Type B pancreatic cell (in vitro differentiated cells): ENCODE results near the gene KDM6B. TPM values are rescaled to one million over a fixed set of nuclear protein-coding genes. Genes with fewer than 3 reads are reported as not detected.

Experiments used
- DNase-seq: peaks from one replicate; pipeline ENCODE4 v3.0.0; 2021; ENCODE audit warnings: mixed read lengths; ENCODE audit not compliant: unreplicated experiment; ENCODE audit errors: extremely low spot score
- H3K27ac Mint-ChIP-seq: 2 replicates; pipeline ENCODE4 v1.8.0; 2021; ENCODE audit warnings: mild to moderate bottlenecking, mixed read lengths
- H3K27me3 Mint-ChIP-seq: 2 replicates; pipeline ENCODE4 v1.8.0; 2021; ENCODE audit warnings: mixed read lengths
- H3K36me3 Mint-ChIP-seq: 2 replicates; pipeline ENCODE4 v1.8.0; 2021; ENCODE audit warnings: mixed read lengths
- H3K4me1 Mint-ChIP-seq: one replicate; pipeline ENCODE4 v1.8.0; 2021; ENCODE audit warnings: mixed read lengths; ENCODE audit not compliant: unreplicated experiment
- H3K4me3 Mint-ChIP-seq: 2 replicates; pipeline ENCODE4 v1.8.0; 2021; ENCODE audit warnings: mild to moderate bottlenecking, mixed read lengths
- H3K9me3 Mint-ChIP-seq: 2 replicates; pipeline ENCODE4 v1.8.0; 2021; ENCODE audit warnings: mixed read lengths
- CTCF ChIP-seq: fragments of 200-600 bp; sonication (generic); conservative IDR thresholded peaks from 2 replicates; pipeline ENCODE4 v1.5.0; 2021; ENCODE audit warnings: antibody characterized with exemption, mild to moderate bottlenecking
- total RNA-seq: library from RNA; stranded (reverse); gene quantifications from 2 replicates; pipeline ENCODE4 v1.2.1, GENCODE V29; 2021; ENCODE audit warnings: low replicate concordance

The KDM6B gene
- total RNA-seq, 1 donor from 2014 or later = 69.1 TPM

- Mint-ChIP-seq H3K27ac (peak overlapping the region; percentile 100), H3K36me3 (peaks cover 9% of the 10 kb centered on the region), H3K27me3 (peaks cover 9% of the 10 kb centered on the region), H3K9me3 (no peaks in the 10 kb centered on the region), H3K4me3 (peak overlapping the region; percentile 100), H3K4me1 (peaks cover 51% of the 10 kb centered on the region)
- TF ChIP-seq CTCF = no peak
- peak; percentile 92 for DNase-seq
Measured at GRCh38 chr17:7836596-7837407, 2.8 kb downstream of the KDM6B start.

- Mint-ChIP-seq H3K9me3 (no peaks in the 10 kb centered on the region), H3K4me3 (peak overlapping the region; percentile 100), H3K4me1 (peaks cover 51% of the 10 kb centered on the region), H3K36me3 (peaks cover 9% of the 10 kb centered on the region), H3K27ac (peak overlapping the region; percentile 100), H3K27me3 (peaks cover 7% of the 10 kb centered on the region)
- TF ChIP-seq CTCF = peak; percentile 20
- DNase-seq = no peak
Measured at GRCh38 chr17:7837408-7838088, 3.5 kb downstream of the KDM6B start.

DNA sequence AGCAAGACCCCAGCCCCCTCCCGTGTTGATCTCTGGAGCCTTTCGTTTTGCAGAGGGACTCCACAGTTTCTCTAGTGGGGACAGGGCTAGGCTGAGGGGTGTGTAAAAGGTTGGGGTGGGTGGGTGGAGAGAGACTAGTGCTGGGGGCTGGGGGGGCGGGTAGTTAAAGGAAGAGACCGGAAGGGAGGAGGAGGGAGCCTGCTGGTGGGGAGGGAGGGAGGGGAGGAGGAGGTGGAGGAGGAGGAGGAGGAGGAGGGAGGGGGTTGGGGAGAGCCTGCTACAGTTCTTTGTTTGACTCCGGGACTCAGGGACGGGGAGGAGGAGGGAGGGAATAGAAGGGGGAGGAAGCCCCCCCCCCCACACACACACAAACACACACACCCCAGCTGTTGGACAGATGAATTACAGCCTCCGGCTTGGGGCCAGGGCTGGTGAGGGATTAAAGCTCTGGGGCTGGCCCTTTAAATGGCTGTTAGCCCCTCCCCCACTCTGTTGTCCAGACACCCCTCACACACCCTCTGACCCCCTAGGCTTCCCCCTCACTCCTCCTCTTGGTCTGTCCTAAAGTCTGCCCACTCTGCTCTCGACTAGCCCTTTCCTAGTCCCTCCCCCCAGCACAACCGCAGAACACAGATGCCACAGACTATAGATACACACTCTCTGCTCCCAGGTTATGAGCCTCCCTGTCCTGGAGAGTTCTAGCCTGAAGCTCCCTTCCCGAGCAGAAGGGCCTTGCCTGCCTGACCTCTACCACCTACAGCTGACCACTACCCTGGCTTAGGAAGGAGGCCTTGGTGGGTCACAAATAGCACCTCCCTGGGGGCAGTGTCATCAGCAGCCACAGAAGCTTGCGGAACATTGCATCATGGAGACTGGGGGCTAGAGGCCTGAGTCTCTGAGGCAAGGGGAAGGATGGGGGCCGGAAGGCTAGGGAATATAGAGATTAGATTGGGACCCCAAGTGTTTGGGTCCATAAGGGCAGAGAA, 4.4 kb downstream of the KDM6B start:
- no peak for TF ChIP-seq CTCF
- peaks cover 47% of the 10 kb centered on the region for H3K4me1 Mint-ChIP-seq
- peaks cover 3% of the 10 kb centered on the region for H3K27me3 Mint-ChIP-seq

DNA sequence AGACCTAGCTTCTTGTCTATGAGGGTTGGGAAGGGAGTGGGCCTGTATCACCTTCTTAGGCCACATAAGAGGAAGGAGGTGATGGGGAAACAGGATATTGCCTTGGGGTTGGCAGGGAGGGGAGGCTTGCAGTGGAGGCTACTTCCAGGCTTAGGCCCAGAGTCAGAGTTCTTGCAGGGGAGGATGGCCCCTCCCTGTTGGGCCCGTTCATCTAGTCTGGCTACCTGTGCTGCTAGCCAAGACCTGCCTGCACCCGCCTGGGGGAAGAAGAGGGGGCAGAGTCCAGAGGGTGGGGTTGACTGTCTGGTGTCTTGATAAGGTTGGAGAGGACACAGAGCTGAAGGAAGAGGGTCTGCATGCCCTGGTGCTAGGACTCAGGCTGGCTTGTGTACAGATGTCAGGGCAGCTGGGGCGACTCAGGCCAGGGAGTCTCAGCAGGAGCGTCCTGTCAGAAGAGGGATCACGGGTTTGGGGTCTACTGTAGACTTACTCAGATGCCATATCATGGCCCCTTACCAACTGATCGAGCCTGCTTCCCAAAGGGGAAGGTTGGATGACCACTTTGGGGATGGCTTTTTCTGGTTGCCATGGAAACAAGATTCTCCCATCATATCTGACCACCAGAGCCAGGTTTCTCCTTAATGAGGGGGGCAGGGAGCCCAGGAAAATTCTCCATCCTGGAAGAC, 5.3 kb downstream of the KDM6B start:
- DNase-seq = no peak
- TF ChIP-seq CTCF = no peak
- Mint-ChIP-seq H3K27me3 (no peaks in the 10 kb centered on the region), H3K27ac (peak overlapping the region; percentile 98), H3K4me3 (peak overlapping the region; percentile 96), H3K4me1 (peaks cover 43% of the 10 kb centered on the region), H3K36me3 (peaks cover 9% of the 10 kb centered on the region), H3K9me3 (no peaks in the 10 kb centered on the region)

More for the DNA sequence above, 4.4 kb downstream of the KDM6B start:
- Mint-ChIP-seq H3K9me3 (no peaks in the 10 kb centered on the region), H3K27ac (peak overlapping the region; percentile 100), H3K36me3 (peaks cover 9% of the 10 kb centered on the region), H3K4me3 (peak overlapping the region; percentile 100)
- no peak for DNase-seq

GRCh38 chr17:7839876-7840261, 5.9 kb downstream of the KDM6B start:
- no peaks in the 10 kb centered on the region for H3K27me3 Mint-ChIP-seq
- no peaks in the 10 kb centered on the region for H3K9me3 Mint-ChIP-seq
- peaks cover 43% of the 10 kb centered on the region for H3K4me1 Mint-ChIP-seq
- H3K4me3 Mint-ChIP-seq = peak overlapping the region; percentile 96
- H3K36me3 Mint-ChIP-seq = peaks cover 9% of the 10 kb centered on the region
- no peak for DNase-seq
- no peak for TF ChIP-seq CTCF
- H3K27ac Mint-ChIP-seq = peak overlapping the region; percentile 98
